Middle frontal gyrus (tissue), 1 donor: ENCODE data around the gene LCN12.

Experiments
- DNase-seq: peaks from one replicate; pipeline ENCODE4 v3.0.0-alpha.2; 2015; ENCODE audit warnings: low spot score; ENCODE audit errors: extremely low spot score

LCN12 gene

GRCh38 chr9:136926749-136927148, 25.3 kb upstream of the LCN12 start:
- no peak for DNase-seq

- DNase-seq = no peak
Measured at GRCh38 chr9:136927343-136928271, 24.5 kb upstream of the LCN12 start.

GRCh38 chr9:136928591-136928990, 23.5 kb upstream of the LCN12 start:
- DNase-seq = no peak

- no peak for DNase-seq
Measured at GRCh38 chr9:136930014-136930413, 22.1 kb upstream of the LCN12 start.

GRCh38 chr9:136931611-136932130, 20.4 kb upstream of the LCN12 start:
- DNase-seq = no peak

- DNase-seq = no peak
Measured at GRCh38 chr9:136934277-136934676, 17.8 kb upstream of the LCN12 start.

- no peak for DNase-seq
Measured at GRCh38 chr9:136935651-136936050, 16.4 kb upstream of the LCN12 start.

DNA sequence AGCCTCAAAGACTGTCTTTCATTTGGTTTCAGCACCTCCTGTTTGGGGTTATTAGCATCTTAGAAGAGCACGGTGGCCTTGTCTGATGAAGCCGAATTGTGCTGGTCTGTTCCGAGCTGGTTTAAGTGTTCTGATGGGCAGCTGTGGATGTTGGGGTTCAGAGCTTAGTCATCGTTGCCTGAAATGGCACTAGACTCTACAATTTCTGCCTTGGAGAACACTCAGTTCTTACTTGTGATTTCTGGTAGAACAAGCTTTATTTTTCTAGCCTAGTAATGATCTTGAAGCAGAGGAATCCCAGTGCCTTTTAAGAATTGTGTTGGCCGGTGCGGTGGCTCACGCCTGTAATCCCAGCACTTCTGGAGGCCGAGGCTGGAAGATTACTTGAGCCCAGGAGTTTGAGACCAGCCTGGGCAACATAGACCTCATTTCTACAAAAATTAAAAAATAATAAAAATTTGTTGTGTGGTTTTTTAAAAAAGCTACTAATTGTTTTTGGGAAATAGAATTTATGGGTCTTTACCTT, 15.4 kb upstream of the LCN12 start:
- no peak for DNase-seq

- DNase-seq = no peak
Measured at GRCh38 chr9:136937186-136938001, 14.7 kb upstream of the LCN12 start.

DNA sequence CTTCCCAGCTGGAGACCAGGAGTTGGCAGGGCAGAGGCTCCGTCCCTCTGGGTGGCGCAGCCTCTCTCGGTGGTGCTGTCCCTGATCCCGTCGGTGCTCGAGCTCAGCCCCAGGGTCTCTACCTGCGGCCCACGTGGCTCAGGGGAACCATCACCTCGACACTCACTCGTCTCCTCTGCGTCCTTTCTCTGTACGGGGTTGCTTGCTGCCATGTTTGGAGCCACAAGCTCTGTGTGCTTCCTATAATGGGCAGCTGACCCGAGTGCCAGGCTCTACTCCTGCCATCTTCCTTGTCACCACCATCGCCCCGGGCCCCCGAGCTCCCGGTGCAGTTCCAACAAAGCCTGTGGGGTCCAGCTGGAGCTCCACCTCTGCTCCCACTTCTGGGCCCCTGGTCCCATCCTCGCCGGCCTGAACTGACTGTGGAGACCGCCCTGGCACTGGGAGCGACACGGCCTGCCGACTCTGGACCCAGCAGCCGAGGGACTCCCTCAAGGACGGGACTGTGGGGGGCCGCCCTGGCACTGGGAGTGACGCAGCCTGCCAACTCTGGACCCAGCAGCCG, 12.6 kb upstream of the LCN12 start:
- no peak for DNase-seq

DNA sequence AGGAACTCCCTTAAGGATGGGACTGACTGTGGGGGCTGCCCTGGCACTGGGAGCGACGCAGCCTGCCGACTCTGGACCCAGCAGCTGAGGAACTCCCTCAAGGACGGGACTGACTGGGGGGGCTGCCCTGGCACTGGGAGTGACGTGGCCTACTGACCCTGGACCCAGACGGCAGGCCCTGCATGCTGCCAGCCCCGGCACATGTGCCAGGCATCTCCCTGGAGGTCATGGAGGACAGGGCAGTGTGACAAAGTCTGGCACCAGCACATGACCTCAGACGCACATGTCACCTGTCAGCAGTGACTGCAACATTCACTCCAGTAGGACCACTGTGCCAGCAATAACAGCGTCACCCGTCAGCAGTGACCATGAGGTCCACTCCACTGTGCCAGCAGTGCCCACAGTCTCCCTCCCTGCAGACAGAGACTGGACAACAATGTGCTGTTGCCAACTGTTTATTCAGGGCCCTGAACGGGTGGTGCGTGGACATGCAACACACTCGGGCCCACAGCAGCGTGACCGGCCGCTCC, 12.0 kb upstream of the LCN12 start:
- DNase-seq = no peak

DNA sequence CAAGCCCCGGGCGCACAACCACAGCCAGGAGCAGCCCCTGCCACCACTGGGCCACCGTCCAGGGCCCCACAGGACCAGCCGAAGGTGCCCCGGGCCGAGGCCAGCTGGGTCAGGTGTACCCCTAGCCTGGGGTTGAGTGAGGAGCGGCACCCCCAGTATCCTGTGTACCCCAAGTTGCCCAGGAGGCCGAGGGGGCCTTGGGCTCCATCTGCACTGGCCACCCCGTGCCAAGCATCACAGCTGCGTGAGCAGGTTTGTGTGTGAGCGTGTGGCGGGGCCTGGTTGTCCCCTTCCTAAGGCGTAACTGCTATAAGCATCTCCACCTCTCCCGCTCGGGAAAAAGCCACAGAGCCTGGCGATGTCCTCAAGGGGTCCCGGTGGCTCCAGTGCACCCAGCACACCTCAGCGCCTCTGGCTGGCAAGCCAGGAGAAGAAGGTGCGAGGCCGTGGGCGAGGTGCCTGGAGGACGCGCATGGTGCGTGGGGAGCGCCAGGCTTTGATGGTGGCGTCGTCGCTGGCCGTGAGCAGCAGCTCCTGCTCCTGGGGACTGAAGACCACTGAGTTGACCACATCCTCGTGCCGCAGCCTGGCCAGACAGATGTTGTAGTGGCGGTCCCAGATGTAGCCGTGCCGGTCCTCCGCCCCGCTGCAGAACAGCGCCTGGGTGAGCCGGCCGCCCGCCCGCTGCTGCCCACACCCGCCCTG, 11.4 kb upstream of the LCN12 start:
- DNase-seq = no peak

- no peak for DNase-seq
Measured at GRCh38 chr9:136941231-136942111, 10.6 kb upstream of the LCN12 start.

- no peak for DNase-seq
Measured at GRCh38 chr9:136942112-136942880, 9.8 kb upstream of the LCN12 start.

- DNase-seq = no peak
Measured at GRCh38 chr9:136942881-136943230, 9.2 kb upstream of the LCN12 start.

- no peak for DNase-seq
Measured at GRCh38 chr9:136943291-136944211, 8.5 kb upstream of the LCN12 start.

DNA sequence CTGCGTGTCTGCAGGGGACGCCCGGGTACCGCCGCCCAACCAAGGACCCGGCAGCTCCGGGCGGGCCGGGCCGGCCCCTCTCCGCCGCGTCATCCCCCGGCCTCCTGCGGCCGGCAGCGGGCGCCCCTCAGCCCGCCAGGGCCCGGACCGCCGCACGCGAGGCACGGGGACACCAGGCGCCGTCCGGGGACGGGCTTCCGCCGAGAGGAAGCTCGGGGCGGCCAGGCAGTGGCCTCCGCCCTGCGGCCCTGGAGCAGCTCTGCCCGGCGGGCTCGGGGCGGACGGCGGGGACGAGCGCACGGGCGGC, 7.9 kb upstream of the LCN12 start:
- DNase-seq = no peak
